A549 treated with DMSO at 1 μM for 4 hours (cell line): ENCODE results near the gene BHLHE40. TPM values are rescaled to one million over a fixed set of nuclear protein-coding genes. Genes with fewer than 3 reads are reported as not detected.

Experiments
- total RNA-seq: library from RNA; stranded (reverse); fragments of 200-300 nt; extraction: Qiagen RNA extraction; gene quantifications from 5 replicates; pipeline ENCODE4 v1.2.3, GENCODE V29; 2022; ENCODE audit warnings: low read depth

BHLHE40 gene
- 99.8 to 115 TPM (median 111 TPM) in 5 replicates for total RNA-seq

DNA sequence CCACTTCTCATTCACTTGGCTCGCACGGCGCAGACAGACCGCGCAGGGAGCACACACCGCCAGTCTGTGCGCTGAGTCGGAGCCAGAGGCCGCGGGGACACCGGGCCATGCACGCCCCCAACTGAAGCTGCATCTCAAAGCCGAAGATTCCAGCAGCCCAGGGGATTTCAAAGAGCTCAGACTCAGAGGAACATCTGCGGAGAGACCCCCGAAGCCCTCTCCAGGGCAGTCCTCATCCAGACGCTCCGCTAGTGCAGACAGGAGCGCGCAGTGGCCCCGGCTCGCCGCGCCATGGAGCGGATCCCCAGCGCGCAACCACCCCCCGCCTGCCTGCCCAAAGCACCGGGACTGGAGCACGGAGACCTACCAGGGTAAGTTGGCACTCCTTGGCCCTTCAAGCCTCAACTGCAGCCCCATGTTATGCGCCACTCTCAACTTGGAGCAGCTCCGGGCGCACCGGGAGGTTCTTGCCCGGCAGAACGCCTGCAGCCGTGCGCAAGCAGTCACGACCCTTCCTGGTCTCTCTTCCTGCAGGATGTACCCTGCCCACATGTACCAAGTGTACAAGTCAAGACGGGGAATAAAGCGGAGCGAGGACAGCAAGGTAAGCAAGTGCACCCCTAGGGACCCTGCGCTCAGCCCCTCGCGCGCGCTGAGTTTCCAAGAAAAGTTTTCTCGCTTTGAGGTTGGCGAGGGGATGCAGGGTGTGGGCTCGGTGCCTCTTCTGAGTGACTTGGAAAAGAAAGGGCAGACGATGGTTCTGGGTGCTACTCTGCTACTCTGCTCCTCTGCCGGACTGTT is at the start of gene BHLHE40:
BHLHE40 (plus strand) TSS at position 10 of the 801 bp plus-strand sequence; CDS start at position 292, 282 bp downstream.

Other genes with a start within 250 kb of the BHLHE40 start
- gene ARL8B, start 142.9 kb downstream of the BHLHE40 start, total RNA-seq = 59.3 to 77.6 TPM (median 72.2 TPM) in 5 replicates
- gene EDEM1, start 208.3 kb downstream of the BHLHE40 start, total RNA-seq = 18.3 to 23.3 TPM (median 20.8 TPM) in 5 replicates